GM19467 (cell line): ENCODE data around the gene CDH13.

Source experiments
- ATAC-seq: cut with Tn5 transposase; IDR thresholded peaks from one replicate; pipeline ENCODE4 v1.9.1; 2021; ENCODE audit warnings: mild to moderate bottlenecking, moderate library complexity; ENCODE audit not compliant: unreplicated experiment

The CDH13 gene

GRCh38 chr16:83447560-83447959, 820.8 kb downstream of the CDH13 start:
- no peak for ATAC-seq

DNA sequence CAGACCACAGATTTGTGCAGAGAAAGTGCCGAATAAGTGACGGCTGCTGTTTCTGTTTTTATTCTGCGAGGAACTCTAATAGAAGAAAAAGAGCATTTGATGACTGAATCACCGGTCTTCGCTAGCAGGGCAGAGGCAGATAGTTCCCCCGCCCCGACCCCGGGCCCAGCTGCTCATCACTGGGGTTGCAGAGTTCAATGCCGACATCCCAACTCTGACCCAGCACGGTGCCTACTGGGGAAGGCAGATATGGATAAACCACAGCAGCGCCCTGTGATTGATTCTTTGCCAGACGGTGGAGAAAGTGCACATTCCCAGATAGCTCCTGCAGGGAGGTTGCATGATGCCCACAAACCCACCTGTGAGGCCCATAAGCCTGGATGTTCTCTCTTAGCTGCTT, 823.1 kb downstream of the CDH13 start:
- no peak for ATAC-seq

GRCh38 chr16:83453977-83454376, 827.2 kb downstream of the CDH13 start:
- ATAC-seq: no peak

DNA sequence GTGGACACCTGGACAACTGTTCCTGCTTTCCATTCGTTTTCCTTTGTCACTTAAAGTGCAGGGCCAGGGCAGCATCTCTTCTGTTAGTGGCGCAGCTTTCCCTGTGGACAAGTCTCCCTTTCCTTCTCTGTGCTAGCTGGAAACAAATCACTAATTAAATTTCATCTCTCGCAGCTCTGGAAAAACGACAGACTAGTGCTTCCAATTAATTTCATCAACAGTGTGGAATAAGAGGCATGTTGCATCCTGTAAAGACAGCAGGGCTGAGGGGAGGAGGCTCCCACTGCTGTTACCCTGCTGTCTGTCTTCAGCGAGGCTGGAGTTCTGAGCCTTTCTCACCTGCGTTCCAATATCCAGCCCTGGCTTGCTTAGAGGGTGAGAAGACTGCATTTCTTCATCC, 828.9 kb downstream of the CDH13 start:
- no peak for ATAC-seq

DNA sequence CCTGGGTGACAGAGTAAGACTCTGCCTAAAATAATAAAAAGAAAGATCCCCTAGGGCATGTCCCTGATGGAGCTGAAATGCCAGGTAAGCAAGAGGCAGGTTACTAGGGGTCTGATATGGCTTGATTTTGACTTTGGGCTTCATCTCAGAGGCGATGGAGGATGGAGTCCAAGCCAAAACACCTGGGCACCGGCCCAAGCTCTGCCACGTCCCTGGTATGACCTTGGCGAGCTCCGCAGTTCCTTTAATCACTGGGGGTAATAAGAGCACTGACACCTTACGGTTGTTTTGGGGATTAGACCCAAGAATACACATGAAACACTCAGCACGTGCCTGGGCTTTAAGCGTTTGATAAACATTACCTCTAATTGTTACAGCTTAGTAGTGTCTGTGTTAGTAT, 830.2 kb downstream of the CDH13 start:
- no peak for ATAC-seq

DNA sequence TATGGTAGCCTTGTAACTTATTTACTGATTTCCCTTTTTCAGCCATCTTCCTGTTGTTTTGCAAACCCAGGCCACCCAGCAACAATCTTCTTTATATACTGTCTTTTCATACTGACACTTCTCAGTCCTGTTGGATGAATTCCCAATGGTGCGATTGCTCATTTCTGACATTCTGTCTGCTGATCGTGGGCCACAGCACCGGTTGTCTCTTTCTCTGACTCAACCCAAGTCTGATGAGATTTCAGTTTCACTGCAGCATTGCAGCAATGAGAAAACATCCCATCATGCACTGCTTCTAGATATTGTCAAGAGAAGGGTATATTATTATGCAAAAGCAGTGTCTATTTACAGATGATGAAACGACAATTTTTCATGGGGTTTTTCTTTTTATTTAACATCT, 831.8 kb downstream of the CDH13 start:
- ATAC-seq: peak; percentile 79

GRCh38 chr16:83464991-83465390, 838.2 kb downstream of the CDH13 start:
- no peak for ATAC-seq

DNA sequence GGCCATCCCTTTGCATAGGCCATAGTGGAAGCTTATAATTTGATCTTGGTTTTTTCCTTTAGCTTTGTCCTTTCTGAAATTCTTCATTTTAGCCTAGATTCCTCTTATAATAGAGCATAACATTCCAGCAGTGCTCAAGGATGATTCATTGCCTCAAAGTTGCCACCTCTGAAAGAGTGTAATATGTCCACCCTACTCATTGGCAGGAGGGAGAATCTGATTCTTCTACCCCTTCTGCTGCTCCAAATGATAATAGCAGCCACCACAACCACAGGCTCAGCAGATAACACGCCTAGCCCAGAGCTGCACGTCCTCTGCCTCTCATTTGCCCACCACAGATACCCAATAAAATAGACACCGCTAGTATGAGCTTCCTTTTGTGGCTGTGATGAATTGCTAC, 843.6 kb downstream of the CDH13 start:
- ATAC-seq: no peak

DNA sequence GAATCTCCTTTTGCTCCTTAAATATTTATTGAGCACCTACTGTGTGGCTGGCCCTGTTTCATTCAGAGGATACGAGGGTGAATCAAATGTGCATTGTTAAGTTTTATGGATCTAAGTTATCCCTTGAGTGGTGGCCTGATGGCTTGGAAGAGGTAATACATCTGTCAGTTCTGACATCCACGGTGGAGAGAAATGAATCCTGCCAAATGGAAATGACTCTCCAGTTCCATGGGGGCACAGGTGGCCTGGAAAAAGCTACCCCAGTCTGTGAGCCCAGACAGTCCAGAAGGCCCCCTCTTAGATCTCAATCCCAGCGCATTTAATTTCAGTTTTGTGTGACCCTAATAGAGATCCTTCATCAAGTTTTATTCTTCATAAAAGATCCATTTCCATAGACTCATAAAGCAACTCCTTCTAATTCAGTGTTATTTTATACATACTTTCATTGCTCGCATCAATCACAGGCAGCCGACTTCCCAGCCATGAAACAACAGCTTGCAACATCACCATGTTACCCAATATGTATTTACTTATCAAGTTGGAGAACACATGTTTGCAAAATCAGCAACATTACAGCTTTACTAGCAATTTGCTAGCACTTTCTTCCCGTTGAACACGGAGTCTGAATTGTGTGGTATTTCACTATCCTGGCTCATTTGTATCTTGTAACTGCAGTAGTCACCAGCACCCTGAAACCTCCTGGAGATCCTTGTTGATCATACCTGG, 846.2 kb downstream of the CDH13 start:
- ATAC-seq: no peak

DNA sequence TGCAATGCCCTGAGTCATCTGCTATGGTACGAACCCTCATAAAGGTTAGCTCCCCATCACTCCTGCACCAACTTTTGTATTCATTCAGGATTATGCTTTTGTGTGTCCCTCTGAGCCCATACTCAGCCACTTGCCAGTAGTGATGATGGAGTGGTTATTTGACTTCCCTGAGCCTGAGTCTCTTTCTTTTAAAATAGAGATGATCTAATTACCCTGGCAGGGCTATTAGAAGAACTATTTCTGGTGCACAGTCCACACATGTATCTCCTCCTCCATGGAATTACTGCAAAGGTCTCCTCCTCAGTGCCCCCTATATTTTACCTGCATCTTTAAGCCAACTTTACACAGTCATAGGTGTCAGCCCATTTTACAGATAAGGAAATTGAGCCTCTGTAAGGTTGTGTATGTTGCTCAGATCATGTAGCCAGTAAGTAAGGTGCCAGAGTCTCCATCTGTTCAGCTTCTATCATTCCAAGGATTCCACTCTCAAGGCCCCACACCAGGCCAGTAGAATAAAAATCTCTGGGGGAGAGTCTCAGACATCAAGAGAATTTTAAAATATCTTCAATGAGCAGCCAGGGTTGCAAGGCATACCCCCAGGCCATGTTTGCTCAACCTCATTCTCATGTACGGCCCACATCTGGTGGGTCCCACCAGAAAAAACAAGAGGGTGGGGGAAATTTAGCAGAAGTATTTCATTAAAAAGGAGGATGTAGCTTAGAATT, 847.3 kb downstream of the CDH13 start:
- ATAC-seq: no peak

- no peak for ATAC-seq
Measured at GRCh38 chr16:83475108-83475507, 848.3 kb downstream of the CDH13 start.

DNA sequence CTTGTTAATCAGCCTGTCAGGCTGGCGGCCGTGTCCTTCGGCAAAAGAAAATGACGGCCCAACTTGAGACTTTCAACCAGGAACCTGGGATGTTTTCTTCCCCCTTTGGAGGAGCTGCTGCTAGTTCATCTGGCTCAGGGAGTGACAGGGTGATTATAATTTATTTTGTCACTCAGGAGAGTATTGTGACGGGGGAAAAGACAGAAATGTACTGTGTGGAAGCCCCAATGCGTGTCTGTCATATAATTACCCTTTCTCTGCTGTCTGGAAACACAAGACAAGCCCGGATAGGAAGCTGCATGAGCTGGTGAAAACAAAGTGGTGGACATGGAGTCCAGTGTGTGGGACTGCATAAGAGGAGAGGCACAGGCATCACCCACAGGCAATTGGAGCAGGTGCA, 854.8 kb downstream of the CDH13 start:
- no peak for ATAC-seq

DNA sequence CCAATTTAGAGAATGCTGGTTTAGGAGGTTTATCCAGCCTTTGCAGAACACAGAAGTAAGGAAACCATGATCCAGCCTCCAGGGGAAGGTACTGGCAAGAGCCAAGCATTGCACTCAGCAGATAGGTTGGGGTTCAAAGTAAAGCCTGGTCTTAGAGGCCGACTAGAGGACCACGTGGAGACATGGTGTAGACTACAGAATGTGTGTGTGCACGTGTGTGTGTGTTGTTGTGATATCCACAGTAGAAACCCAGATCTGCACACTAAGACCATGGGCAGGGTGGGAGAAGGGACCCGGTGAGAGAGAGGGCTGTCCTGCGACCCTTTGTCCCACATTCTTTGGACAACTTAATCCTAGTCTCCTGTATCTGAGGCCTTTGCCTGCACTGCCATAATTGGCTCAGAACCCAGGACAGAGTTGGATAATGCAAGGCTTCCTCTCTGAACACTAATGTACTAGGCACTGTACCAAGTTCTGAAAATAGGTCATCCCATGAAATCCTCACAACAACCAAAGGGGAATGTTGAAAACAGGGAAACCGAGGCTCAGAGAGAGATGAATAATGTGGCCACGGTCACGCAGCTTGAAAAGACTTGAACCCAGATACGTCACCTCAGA, 855.9 kb downstream of the CDH13 start:
- ATAC-seq: no peak

- ATAC-seq: no peak
Measured at GRCh38 chr16:83490073-83490472, 863.3 kb downstream of the CDH13 start.

DNA sequence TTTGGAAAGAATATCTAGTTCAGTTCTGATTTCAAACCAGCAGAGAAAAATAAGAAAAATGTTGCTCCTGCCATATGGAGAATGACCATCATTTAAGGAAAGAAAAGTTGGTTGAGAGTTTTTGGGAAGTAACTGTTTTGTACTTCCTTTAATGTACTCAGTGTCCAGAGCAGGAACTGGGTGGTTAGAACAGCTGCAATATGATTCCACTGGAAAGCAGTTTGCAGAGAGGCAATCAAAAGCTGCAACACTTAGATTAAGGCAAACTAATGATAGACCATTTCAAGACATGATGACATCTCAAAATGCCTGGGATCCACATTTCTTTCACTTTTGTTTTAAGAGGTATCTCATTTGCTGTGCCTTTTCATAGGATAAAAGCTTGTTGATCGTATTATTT, 867.7 kb downstream of the CDH13 start:
- no peak for ATAC-seq

- no peak for ATAC-seq
Measured at GRCh38 chr16:83501481-83501880, 874.7 kb downstream of the CDH13 start.

GRCh38 chr16:83508295-83508694, 881.5 kb downstream of the CDH13 start:
- ATAC-seq: no peak

DNA sequence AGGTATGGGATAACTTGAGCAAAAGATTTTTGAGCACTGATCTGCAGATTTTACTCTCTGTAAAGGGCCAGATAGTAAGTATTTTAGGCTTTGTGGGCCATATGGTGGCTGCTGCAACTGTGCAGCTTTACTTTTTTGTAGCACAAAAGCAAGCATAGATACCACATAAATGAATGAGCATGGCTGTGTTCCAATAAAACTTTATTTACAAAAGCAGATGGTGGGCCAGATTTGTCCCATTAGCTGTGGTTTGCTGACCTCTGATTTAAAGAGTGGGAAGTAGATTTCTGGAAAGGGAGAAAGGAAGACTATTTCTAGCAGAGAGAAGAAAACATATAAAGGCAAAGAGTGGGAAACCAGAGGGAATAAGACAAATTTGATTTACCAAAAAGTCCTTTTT, 882.5 kb downstream of the CDH13 start:
- ATAC-seq: no peak

DNA sequence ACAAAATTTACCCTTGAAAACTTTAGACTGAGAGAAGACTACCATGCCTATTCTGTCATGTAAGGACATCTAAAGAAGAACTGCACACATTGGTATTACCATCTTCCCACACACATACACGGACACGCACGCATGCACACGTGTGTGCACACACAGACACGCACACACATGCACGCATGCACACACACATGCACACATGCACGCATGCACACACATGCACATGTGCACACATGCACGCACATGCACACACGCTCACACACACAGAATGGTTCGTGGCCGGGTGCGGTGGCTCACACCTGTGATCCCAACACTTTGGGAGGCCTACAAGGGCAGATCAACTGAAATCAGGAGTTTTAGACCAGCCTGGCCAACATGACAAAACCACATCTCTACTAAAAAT, 884.1 kb downstream of the CDH13 start:
- no peak for ATAC-seq

DNA sequence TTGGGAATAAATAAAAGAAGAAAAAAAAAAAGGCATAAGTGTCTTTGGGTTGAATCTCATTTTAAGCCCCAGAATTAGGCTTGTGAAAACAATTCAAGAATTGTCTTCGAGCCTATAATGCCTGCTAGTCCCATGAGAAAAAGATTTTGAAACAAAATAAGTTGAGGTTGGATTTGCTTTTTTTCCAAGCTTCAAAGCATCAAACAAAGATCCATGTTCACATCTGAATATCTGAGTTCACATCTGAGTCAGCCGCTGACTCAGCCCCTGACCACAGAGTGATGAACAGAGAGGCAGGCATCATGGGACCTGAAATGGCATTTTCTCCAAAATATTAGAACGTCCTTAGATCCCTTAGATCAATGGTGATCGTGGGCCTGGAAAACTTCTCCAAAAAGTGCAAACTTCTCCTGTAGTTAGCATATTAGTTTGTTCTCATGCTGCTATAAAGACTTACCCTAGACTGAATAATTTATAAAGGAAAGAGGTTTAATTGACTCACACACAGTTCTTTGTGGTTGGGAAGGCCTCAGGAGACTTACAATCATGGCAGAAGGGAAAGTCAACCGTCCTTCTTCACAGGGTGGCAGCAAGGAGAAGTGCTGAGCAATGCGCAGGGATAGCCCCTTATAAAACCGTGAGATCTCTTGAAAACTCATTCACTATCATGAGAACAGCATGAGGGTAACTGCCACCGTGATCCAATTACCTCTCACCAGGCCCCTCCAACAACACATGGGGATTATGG, 886.4 kb downstream of the CDH13 start:
- no peak for ATAC-seq

DNA sequence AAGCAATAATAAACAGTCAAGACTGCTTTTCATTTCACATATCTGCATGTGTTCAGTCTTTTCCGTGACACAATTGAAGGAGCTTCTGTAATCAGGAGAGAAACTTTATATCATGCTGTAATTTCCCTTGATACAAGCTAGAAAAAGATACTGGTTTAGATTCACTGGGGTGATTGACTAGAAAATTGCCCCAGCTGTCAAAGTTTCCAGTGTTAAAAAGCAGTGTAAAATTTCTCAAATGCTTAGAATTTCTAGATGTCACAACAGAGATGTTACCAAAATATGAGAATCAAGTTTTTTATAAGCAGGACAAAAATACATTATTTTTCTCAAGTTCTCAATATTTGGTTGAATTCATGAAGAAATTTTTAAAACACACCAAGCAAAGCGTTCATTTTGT, 888.6 kb downstream of the CDH13 start:
- ATAC-seq: no peak

DNA sequence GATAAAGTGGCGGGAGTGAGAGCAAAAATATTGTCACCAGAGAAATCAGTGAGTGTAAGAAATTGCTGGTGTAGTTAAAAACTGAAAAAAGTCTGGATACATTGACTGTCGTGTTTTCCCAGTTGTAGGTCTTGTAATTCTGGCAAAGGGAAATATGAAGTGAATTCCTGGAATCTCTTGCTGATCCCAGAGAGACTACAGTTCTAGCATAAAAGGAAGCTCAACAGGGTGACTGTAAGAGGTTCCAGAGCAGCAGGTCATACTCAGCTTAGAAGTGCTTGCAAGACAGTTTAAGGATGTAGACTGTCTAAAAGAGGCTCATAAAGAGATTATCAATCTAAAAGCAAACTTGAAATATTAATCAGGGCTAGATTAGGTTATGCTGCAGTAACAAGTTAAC, 890.2 kb downstream of the CDH13 start:
- no peak for ATAC-seq
